ENCODE data around the gene CERCAM. TPM values are rescaled to one million over a fixed set of nuclear protein-coding genes. Genes with fewer than 3 reads are reported as not detected.

Gene CERCAM
- total RNA-seq, 1 donor from 2014 or later = 12.4 TPM

GRCh38 chr9:128375865-128376264 is 44.8 kb upstream of the CERCAM start:
- FAIRE-seq (no peak), DNase-seq (ENCODE audit: low read depth) (no peak)
- no peaks in the 10 kb centered on the region for H3K27me3 ChIP-seq (ENCODE audit: control insufficient read depth, insufficient read depth, low read length)
- H3K36me3 ChIP-seq (ENCODE audit: control insufficient read depth, insufficient read depth, low read length) = peaks cover 6% of the 10 kb centered on the region
- no peak overlapping the region for H3K4me3 ChIP-seq (ENCODE audit: low read depth, low read length)
- no peak for TF ChIP-seq CTCF (IDR thresholded peaks at IDR 0.05; ENCODE audit: insufficient read depth, low read length, severe bottlenecking)

- H3K36me3 ChIP-seq (ENCODE audit: control insufficient read depth, insufficient read depth, low read length) = peaks cover 13% of the 10 kb centered on the region
These were observed 38.4 kb upstream of the CERCAM start for GRCh38 chr9:128382261-128382660.

GRCh38 chr9:128383007-128383753 is 37.5 kb upstream of the CERCAM start:
- DNase-seq (ENCODE audit: low read depth) (no peak), FAIRE-seq (no peak)
- H3K4me3 ChIP-seq (ENCODE audit: low read depth, low read length) = no peak overlapping the region
- no peak for TF ChIP-seq CTCF (IDR thresholded peaks at IDR 0.05; ENCODE audit: insufficient read depth, low read length, severe bottlenecking)
- peaks cover 11% of the 10 kb centered on the region for H3K36me3 ChIP-seq (ENCODE audit: control insufficient read depth, insufficient read depth, low read length)
- no peaks in the 10 kb centered on the region for H3K27me3 ChIP-seq (ENCODE audit: control insufficient read depth, insufficient read depth, low read length)

More at GRCh38 chr9:128382261-128382660, 38.4 kb upstream of the CERCAM start:
- no peak overlapping the region for H3K4me3 ChIP-seq (ENCODE audit: low read depth, low read length)
- TF ChIP-seq CTCF (IDR thresholded peaks at IDR 0.05; ENCODE audit: insufficient read depth, low read length, severe bottlenecking) = no peak
- no peak for FAIRE-seq
- H3K27me3 ChIP-seq (ENCODE audit: control insufficient read depth, insufficient read depth, low read length) = no peaks in the 10 kb centered on the region
- DNase-seq (ENCODE audit: low read depth) = no peak

DNA sequence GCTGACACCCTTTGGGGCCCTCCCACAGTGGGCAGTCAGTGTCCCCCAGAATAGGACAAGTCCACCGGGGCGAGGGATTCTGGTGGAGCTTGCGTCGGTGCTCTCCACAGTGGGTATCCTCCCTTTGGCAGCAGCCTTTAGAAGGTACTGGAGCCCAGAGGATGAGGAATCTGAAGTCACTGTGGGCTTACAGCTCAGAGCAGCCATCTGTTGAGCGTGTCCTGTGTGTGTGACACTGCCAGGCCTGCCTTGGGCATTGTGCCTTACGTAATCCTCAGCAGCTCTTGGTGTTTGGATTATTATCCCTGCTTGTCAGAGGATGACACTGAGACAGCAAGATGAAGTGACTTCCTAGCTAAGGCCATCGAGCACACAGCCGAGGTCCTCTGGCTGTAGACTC is 36.9 kb upstream of the CERCAM start:
- H3K36me3 ChIP-seq (ENCODE audit: control insufficient read depth, insufficient read depth, low read length) = peaks cover 15% of the 10 kb centered on the region
- no peaks in the 10 kb centered on the region for H3K27me3 ChIP-seq (ENCODE audit: control insufficient read depth, insufficient read depth, low read length)
- FAIRE-seq (no peak), DNase-seq (ENCODE audit: low read depth) (no peak)
- no peak for TF ChIP-seq CTCF (IDR thresholded peaks at IDR 0.05; ENCODE audit: insufficient read depth, low read length, severe bottlenecking)
- H3K4me3 ChIP-seq (ENCODE audit: low read depth, low read length) = no peak overlapping the region

- peak; percentile 75 for FAIRE-seq
- peak; percentile 68 for DNase-seq (ENCODE audit: low read depth)
- TF ChIP-seq CTCF (IDR thresholded peaks at IDR 0.05; ENCODE audit: insufficient read depth, low read length, severe bottlenecking) = no peak
- no peak overlapping the region for H3K4me3 ChIP-seq (ENCODE audit: low read depth, low read length)
- no peaks in the 10 kb centered on the region for H3K27me3 ChIP-seq (ENCODE audit: control insufficient read depth, insufficient read depth, low read length)
- H3K36me3 ChIP-seq (ENCODE audit: control insufficient read depth, insufficient read depth, low read length) = peaks cover 23% of the 10 kb centered on the region
These were observed 35.7 kb upstream of the CERCAM start for GRCh38 chr9:128384801-128385495.

All from bronchial epithelial cell (primary cell).